HG03135 (cell line): ENCODE measurements around the gene SHROOM3.
"Not testable (repeated sequence)": the region's sequence is repeated elsewhere in the genome, so short reads cannot be mapped to it uniquely, and the experiment has no call there.

Source experiments
- ATAC-seq: cut with Tn5 transposase; IDR thresholded peaks from one replicate; pipeline ENCODE4 v1.9.1; 2021; ENCODE audit warnings: mild to moderate bottlenecking, moderate library complexity; ENCODE audit not compliant: unreplicated experiment

Gene SHROOM3

DNA sequence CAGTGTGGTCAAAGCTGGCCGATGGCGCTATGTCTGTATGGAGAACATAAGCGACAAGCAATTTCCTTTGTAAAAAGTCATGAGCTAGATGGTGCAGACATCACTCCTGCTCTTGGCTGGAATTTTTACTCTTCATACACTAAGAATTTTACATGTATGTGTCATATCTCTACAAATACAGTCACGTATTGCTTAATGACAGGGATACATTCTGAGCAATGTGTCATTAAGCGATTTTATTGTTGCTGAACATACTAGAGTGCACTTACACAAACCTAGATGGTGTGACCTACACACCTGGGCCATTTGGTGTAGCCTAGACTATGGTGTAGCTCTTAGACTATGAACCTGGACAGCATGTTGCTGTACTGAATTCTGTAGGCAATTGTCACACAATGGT lies 277.5 kb downstream of the SHROOM3 start:
- no peak for ATAC-seq

- no peak for ATAC-seq
Measured at GRCh38 chr4:76714226-76714625, 279.2 kb downstream of the SHROOM3 start.

- no peak for ATAC-seq
Measured at GRCh38 chr4:76716020-76716419, 281.0 kb downstream of the SHROOM3 start.

- ATAC-seq: no peak
Measured at GRCh38 chr4:76716658-76717057, 281.6 kb downstream of the SHROOM3 start.

DNA sequence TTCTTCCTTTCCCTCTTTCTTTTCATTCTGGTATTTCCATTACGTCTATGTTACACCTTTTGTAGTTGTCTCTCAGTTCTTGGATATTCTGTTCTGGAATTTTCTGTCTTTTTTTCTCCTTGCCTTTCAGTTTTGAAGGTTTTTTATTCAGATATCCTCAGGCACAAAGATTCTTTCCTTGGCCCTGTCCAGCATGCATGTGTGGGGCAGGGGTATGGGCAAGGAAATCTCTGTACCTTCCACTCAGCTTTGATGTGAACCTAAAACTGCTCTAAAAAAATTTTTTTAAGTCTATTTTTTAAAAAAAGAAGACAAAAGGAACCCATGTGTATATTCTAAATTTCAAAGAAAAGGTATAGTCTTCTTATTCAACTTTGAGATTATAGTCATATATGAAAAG lies 282.4 kb downstream of the SHROOM3 start:
- ATAC-seq: no peak

DNA sequence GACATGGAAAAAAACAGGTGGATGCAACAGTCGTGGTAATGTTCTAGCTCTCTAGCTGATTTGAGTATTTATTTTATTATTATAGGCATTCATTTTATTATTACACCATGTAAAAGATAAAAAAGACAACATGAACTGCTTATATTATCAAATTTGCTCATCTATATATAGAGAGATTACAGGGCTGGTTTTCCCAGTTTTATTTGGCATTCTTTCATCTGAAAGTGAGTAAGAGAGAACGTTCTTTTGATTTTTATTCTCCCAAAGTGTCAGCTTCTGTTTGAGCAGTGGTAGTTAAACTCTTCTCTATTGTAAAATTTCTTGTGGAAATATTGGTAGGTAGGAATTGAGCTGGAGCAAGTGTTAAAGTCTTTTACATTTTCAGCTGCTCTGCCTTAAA lies 283.0 kb downstream of the SHROOM3 start:
- no peak for ATAC-seq

- ATAC-seq: no peak
Measured at GRCh38 chr4:76718831-76719230, 283.8 kb downstream of the SHROOM3 start.

DNA sequence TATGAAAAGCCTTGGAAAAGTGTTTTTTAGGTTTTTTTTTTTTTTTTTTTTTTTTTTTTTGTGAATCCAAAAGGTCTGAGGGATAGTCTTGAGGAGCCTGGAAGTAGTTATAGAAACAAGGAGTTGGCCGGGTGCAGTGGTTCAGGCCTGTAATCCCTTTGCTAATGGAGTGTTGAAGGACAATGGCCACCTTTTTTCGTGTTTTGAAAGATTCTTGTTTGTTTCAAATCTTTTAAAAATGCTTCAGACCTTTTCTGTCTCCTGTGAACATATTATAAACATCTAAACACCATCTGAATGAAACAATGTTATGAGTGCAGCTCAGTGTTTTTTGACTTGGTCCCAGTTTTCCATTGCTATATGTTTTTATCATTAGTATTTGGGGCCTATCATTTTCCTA lies 285.1 kb downstream of the SHROOM3 start:
- no peak for ATAC-seq

DNA sequence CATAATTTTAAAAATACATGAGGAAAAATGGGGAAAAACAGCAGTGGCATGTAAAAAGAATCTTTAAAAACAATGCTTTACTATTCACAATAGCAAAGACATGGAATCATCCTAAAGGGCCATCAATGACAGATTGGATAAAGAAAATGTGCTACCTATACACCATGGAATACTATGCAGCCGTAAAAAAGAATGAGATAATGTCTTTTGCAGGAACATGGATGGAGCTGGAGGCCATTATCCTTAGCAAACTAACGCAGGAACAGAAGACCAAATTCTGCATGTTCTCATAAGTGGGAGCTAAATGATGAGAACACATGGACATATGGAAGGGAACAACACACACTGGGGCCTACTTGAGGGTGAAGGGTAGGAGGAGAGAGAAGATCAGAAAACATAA lies 287.1 kb downstream of the SHROOM3 start:
- not testable (repeated sequence) for ATAC-seq

- no peak for ATAC-seq
Measured at GRCh38 chr4:76722838-76723237, 287.8 kb downstream of the SHROOM3 start.

GRCh38 chr4:76723373-76723772 lies 288.3 kb downstream of the SHROOM3 start:
- ATAC-seq: no peak

- no peak for ATAC-seq
Measured at GRCh38 chr4:76723924-76724323, 288.9 kb downstream of the SHROOM3 start.

DNA sequence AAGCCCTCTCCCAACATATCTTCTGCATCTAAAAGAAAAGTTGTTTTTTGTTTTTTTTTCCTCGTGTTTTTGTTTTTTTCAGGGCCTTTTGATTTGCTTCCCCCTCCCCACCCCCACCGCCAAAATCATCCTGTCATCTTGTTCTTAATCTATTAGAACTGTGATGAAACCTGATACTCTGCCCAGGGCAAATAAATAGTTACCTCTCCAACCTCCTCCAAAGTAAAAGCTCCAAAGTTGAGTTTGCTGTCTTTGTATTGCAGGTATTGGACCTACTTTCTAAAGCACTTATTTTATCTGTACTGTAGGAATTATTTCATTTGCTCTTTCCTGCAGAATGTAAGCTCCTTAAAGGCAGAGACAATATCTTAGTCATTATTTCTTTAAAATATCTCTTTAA lies 290.0 kb downstream of the SHROOM3 start:
- no peak for ATAC-seq

DNA sequence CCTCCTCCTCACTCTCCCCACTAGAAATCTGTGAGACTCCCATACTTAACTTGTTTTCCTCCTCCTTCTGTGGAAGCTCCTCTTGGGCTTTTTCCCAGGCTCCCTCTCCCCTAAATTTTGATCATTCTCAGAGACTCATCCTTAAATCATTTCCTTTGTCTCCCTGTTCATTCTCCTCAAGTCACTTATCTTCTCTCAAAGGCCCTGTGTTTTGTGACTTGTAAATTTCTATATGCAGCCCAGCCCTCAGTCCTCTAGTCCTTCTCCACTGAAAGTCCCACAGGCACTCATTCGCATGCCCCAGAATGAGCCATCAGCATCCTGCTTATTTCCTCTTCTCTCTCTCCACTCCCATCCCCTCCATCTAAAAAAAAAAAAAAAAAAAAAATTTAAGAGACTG lies 291.1 kb downstream of the SHROOM3 start:
- no peak for ATAC-seq

- ATAC-seq: no peak
Measured at GRCh38 chr4:76726631-76727030, 291.6 kb downstream of the SHROOM3 start.

DNA sequence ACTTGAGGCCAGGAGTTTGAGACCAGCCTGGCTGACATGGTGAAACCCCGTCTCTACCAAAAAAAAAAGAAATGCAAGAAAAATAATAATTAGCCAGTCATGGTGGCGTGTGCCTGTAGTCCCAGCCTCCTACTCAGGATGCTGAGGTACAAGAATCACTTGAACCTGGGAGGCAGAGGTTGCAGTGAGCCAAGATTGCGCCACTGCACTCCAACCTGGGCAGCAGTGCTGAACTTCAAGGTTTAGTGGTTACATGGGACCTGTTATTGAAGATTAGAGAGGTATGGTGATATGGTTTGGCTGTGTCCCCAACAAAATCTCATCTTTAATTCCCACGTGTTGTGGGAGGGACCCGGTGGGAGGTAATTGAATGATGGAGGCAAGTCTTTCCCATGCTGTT lies 292.9 kb downstream of the SHROOM3 start:
- not testable (repeated sequence) for ATAC-seq

- ATAC-seq: no peak
Measured at GRCh38 chr4:76729460-76729859, 294.4 kb downstream of the SHROOM3 start.

- ATAC-seq: no peak
Measured at GRCh38 chr4:76729980-76730379, 295.0 kb downstream of the SHROOM3 start.

- ATAC-seq: no peak
Measured at GRCh38 chr4:76732246-76732645, 297.2 kb downstream of the SHROOM3 start.

DNA sequence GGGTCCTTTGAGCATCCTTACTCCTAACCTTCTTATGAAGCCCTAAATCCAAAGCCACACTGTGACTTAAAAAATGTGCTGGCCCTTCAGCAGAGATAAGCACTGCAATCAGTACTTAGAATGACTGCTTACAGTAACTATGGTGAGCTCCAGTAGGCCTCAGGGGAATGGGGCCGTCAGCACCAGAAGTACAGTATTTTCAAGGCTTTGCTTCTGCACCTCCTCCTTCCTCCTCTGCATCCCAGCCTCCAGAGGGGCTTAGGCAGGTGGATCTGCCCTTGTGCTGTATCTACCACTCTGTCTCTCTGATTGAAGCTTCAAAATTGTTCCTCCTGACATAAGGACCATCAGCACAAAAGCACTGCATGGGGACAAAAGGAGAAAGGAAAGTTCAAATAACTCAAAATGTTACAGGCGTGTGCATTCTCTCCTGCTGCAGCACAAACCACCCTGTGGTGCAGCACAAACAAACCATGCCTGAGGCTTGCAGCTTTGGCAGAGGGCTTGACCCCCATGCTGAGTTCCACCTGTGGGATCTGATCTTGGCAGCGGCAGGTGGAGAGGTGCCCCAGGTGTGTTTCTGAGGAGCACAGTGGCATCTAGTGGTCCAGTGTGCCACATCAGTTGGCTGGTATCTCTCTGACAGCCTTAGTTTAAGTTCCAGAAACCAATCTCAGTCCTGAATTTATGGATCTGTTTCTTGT lies 298.2 kb downstream of the SHROOM3 start:
- ATAC-seq: no peak

DNA sequence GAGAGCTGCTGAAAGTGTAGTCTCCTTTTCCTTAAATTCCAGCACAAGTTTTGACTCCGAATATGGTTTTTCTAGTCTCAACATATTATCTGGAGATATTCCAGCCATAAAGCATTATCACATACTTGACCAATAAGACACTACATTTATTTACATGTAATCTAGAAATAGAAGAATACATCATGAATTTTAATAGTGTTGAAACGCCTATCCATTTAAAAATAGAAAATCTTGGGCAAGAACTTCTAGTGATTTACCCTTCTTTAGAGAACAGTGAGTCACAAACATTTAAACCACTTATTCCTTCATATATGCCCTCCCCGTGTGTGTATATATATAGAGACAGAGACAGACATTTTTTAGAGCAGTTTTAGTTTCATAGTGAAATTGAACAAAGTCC lies 301.4 kb downstream of the SHROOM3 start:
- ATAC-seq: no peak

GRCh38 chr4:76737180-76737579 lies 302.2 kb downstream of the SHROOM3 start:
- no peak for ATAC-seq

- ATAC-seq: no peak
Measured at GRCh38 chr4:76737771-76738085, 302.7 kb downstream of the SHROOM3 start.
